GM12878 (cell line): Measurements from ENCODE around the gene ATP6V0D1. TPM values are rescaled to one million over a fixed set of nuclear protein-coding genes. Genes with fewer than 3 reads are reported as not detected.

ENCODE experiments used
- JUND ChIP-seq: IDR thresholded peaks from 2 replicates; pipeline ENCODE4 v1.6.1; 2012; ENCODE audit warnings: low read depth, mild to moderate bottlenecking, low read length, improper control_type of control experiment, moderate library complexity
- NFXL1 ChIP-seq: fragments of 450-650 bp; IDR thresholded peaks from 2 replicates; pipeline ENCODE4 v1.6.1; 2017; ENCODE audit warnings: antibody characterized with exemption, mild to moderate bottlenecking, borderline replicate concordance
- PRDM15 ChIP-seq: fragments of 450-650 bp; formaldehyde crosslinking; IDR thresholded peaks from 2 replicates; pipeline ENCODE4 v1.4.0; 2020; ENCODE audit warnings: mild to moderate bottlenecking, moderate library complexity
- RB1 ChIP-seq: fragments of 450-650 bp; formaldehyde crosslinking; IDR thresholded peaks from 2 replicates; pipeline ENCODE4 v1.6.1; 2017; ENCODE audit warnings: mild to moderate bottlenecking, borderline replicate concordance
- USF1 ChIP-seq: IDR thresholded peaks from 2 replicates; pipeline ENCODE4 v1.6.1; 2011; ENCODE audit warnings: borderline replicate concordance, low read depth, mild to moderate bottlenecking, moderate library complexity, mixed read lengths, low read length; ENCODE audit not compliant: insufficient read depth; ENCODE audit errors: extremely low read length
- ZBTB33 ChIP-seq: fragments of 450-650 bp; IDR thresholded peaks from 2 replicates; pipeline ENCODE4 v1.6.1; 2017; ENCODE audit warnings: mild to moderate bottlenecking
- polyA plus RNA-seq, 11 experiments: library from polyadenylated mRNA; depleted of rRNA in 4 of 11; unstranded in 6 of 11; stranded (reverse) in 5 of 11; fragments of >200 nt; fragmentation: Nextera tagmentation in 4 of 11; fragmentation: Illumina TruSeq in 1 of 11; extraction: Ambion mirVana in 4 of 11; extraction: Trizol in 1 of 11; gene quantifications; 1 replicate in 1 of 11; 2 replicates in 10 of 11; pipeline versions ENCODE4 v1.2.1 to v1.2.3, GENCODE V29; 2011 to 2016; ENCODE audit warnings: inconsistent platforms in 2 of 11, missing spikeins in 2 of 11, low read depth in 1 of 11
- total RNA-seq, 4 experiments: library from RNA; depleted of rRNA in 3 of 4; stranded (reverse); fragments of >200 nt in 3 of 4; fragmentation: Illumina TruSeq in 1 of 4; extraction: Trizol in 1 of 4; gene quantifications; 2 replicates each; pipeline versions ENCODE4 v1.2.1 to v1.2.3, GENCODE V29; 2013 to 2021

ATP6V0D1 gene
- total and polyA plus RNA-seq, 10 of the 15 experiments (the other 5 are each of a cell fraction or from before 2014, with no cell fraction given): 28.1 to 141 (median 70.3) TPM

GRCh38 chr16:67470359-67470758 lies 10.6 kb downstream of the ATP6V0D1 start (continued):
- TF ChIP-seq ZBTB33 (no peak), JUND (no peak), RB1 (no peak), NFXL1 (no peak), PRDM15 (CRISPR knock-in tag) (no peak), USF1 (no peak)
